Prostate gland (tissue), 2 donors: ENCODE results near the gene MXRA8.

Source experiments
- CTCF ChIP-seq, 4 experiments: fragments of 200-600 bp in 2 of 4; fragments of 450-650 bp in 2 of 4; sonication (generic) in 2 of 4; IDR thresholded peaks; 1 replicate in 3 of 4; 2 replicates in 1 of 4; pipeline ENCODE4 v1.5.1; 2016 to 2019; ENCODE audit warnings: antibody characterized with exemption in 4 of 4, mild to moderate bottlenecking in 2 of 4, moderate library complexity in 2 of 4
- POLR2A ChIP-seq: fragments of 450-650 bp; IDR thresholded peaks from one replicate; pipeline ENCODE4 v1.6.1; 2016; ENCODE audit warnings: antibody characterized with exemption, mild to moderate bottlenecking
- POLR2AphosphoS5 ChIP-seq: sonication (generic); formaldehyde crosslinking; IDR thresholded peaks from one replicate; pipeline ENCODE4 v1.6.1; 2017; ENCODE audit warnings: antibody characterized with exemption

GRCh38 chr1:1360506-1361169 is 2.3 kb upstream of the MXRA8 start:
- TF ChIP-seq CTCF (IDR thresholded peaks at IDR 0.05) (no peak), POLR2AphosphoS5 (no peak), POLR2A (no peak)
